ENCODE measurements around the gene PTEN.

GRCh38 chr10:87927091-87927490, 63.7 kb downstream of the PTEN start:
- no peak for TF ChIP-seq POLR2AphosphoS5 (IDR thresholded peaks at IDR 0.05)
- TF ChIP-seq, protein P1, sequence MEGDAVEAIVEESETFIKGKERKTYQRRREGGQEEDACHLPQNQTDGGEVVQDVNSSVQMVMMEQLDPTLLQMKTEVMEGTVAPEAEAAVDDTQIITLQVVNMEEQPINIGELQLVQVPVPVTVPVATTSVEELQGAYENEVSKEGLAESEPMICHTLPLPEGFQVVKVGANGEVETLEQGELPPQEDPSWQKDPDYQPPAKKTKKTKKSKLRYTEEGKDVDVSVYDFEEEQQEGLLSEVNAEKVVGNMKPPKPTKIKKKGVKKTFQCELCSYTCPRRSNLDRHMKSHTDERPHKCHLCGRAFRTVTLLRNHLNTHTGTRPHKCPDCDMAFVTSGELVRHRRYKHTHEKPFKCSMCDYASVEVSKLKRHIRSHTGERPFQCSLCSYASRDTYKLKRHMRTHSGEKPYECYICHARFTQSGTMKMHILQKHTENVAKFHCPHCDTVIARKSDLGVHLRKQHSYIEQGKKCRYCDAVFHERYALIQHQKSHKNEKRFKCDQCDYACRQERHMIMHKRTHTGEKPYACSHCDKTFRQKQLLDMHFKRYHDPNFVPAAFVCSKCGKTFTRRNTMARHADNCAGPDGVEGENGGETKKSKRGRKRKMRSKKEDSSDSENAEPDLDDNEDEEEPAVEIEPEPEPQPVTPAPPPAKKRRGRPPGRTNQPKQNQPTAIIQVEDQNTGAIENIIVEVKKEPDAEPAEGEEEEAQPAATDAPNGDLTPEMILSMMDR (IDR thresholded peaks at IDR 0.05): no peak

Measured in sigmoid colon (tissue), 4 donors.